H1 (cell line): Measurements from ENCODE around the gene COL28A1. TPM values are rescaled to one million over a fixed set of nuclear protein-coding genes. Genes with fewer than 3 reads are reported as not detected.

Experiments
- CTCF ChIA-PET: fragments of 300-600 bp; sonication (Branson Sonifier 250); formaldehyde crosslinking; loops from one replicate; lab custom pipeline; 2021; ENCODE audit not compliant: partially characterized antibody; lab: Charles Lee
- POLR2A ChIA-PET: fragments of 300-600 bp; sonication (Branson Sonifier 250); formaldehyde crosslinking; loops from one replicate; lab custom pipeline; 2021; ENCODE audit warnings: inconsistent platforms; ENCODE audit not compliant: partially characterized antibody; lab: Charles Lee
- DNase-seq, 2 experiments: peaks; one replicate each; pipeline versions ENCODE4 v3.0.0 to v3.0.0-alpha.2; 2010 to 2022; ENCODE audit warnings: low spot score in 2 of 2, low read depth in 1 of 2, mixed read lengths in 1 of 2
- FAIRE-seq: peaks from 2 replicates; lab custom pipeline; 2011; peaks lifted over from hg19 to GRCh38; lab: Jason Lieb, UNC
- H2AFZ ChIP-seq: 2 replicates; pipeline ENCODE4 v1.8.1; 2012; ENCODE audit warnings: low read length, inconsistent platforms
- H2AK5ac ChIP-seq: 2 replicates; pipeline ENCODE4 v1.6.1; 2013; ENCODE audit warnings: low read depth, low read length
- H2BK120ac ChIP-seq: replicated peaks from 2 replicates; pipeline ENCODE3; 2013; ENCODE audit warnings: low read depth, low read length, inconsistent platforms
- H2BK12ac ChIP-seq: 2 replicates; pipeline ENCODE4 v1.6.1; 2013; ENCODE audit warnings: low read depth, low read length
- H2BK15ac ChIP-seq: 2 replicates; pipeline ENCODE4 v1.6.1; 2013; ENCODE audit warnings: low read length
- H2BK20ac ChIP-seq: 2 replicates; pipeline ENCODE4 v1.6.1; 2013; ENCODE audit warnings: low read length
- H2BK5ac ChIP-seq: 2 replicates; pipeline ENCODE4 v1.6.1; 2013; ENCODE audit warnings: low read depth, low read length
- H3K14ac ChIP-seq: 2 replicates; pipeline ENCODE4 v1.6.1; 2013; ENCODE audit warnings: inconsistent platforms; ENCODE audit not compliant: insufficient read length
- H3K18ac ChIP-seq: 2 replicates; pipeline ENCODE4 v1.6.1; 2013; ENCODE audit warnings: low read length; ENCODE audit errors: extremely low read depth
- H3K23ac ChIP-seq: 2 replicates; pipeline ENCODE4 v1.6.1; 2013; ENCODE audit warnings: inconsistent platforms; ENCODE audit not compliant: insufficient read length
- H3K23me2 ChIP-seq: 2 replicates; pipeline ENCODE4 v1.6.1; 2013; ENCODE audit warnings: low read depth, low read length
- H3K27ac ChIP-seq: 2 replicates; pipeline ENCODE4 v1.6.1; 2011; ENCODE audit warnings: low read depth, low read length, inconsistent platforms
- H3K27me3 ChIP-seq, 4 experiments: replicated peaks in 1 of 4; 1 replicate in 1 of 4; 2 replicates in 3 of 4; pipeline versions ENCODE4 v1.6.1 to v1.8.1; 2011 to 2013; ENCODE audit warnings: low read length in 3 of 4, mild to moderate bottlenecking in 3 of 4, inconsistent platforms in 2 of 4, mixed read lengths in 2 of 4, moderate library complexity in 1 of 4; ENCODE audit not compliant: control insufficient read depth in 3 of 4, insufficient read depth in 3 of 4; ENCODE audit errors: extremely low read depth in 1 of 4
- H3K36me3 ChIP-seq, 4 experiments: 2 replicates each; pipeline versions ENCODE4 v1.6.1 to v1.8.1; 2011 to 2013; ENCODE audit warnings: mild to moderate bottlenecking in 4 of 4, low read length in 3 of 4, moderate library complexity in 2 of 4, control low read depth in 1 of 4, inconsistent platforms in 1 of 4; ENCODE audit not compliant: insufficient read depth in 4 of 4, control insufficient read depth in 2 of 4
- H3K4ac ChIP-seq: replicated peaks from 2 replicates; pipeline ENCODE3; 2013; ENCODE audit warnings: low read length, low read depth, mixed read lengths, inconsistent platforms; ENCODE audit not compliant: insufficient read length
- H3K4me1 ChIP-seq, 4 experiments: replicated peaks in 1 of 4; 1 replicate in 1 of 4; 2 replicates in 3 of 4; pipeline versions ENCODE4 v1.6.1 to v1.8.1; 2011 to 2013; ENCODE audit warnings: low read length in 3 of 4, inconsistent platforms in 2 of 4, mixed read lengths in 1 of 4; ENCODE audit not compliant: insufficient read depth in 4 of 4, control insufficient read depth in 3 of 4
- H3K4me2 ChIP-seq, 2 experiments: 2 replicates each; pipeline versions ENCODE4 v1.6.1 to v1.8.1; 2011 to 2013; ENCODE audit warnings: low read depth in 2 of 2, low read length in 2 of 2, control low read depth in 1 of 2, inconsistent platforms in 1 of 2, mild to moderate bottlenecking in 1 of 2; ENCODE audit not compliant: insufficient read depth in 1 of 2
- H3K4me3 ChIP-seq, 4 experiments: fragments of 200-600, 300-600 bp in 1 of 4; sonication (generic), shearing (Covaris generic), sonication (Bioruptor Twin) in 1 of 4; 2 replicates each; pipeline versions ENCODE4 v1.5.1 to v1.8.1; 2011 to 2016; ENCODE audit warnings: low read length in 4 of 4, low read depth in 3 of 4, control low read depth in 2 of 4, inconsistent platforms in 2 of 4, mild to moderate bottlenecking in 2 of 4, mixed read lengths in 1 of 4, moderate library complexity in 1 of 4; ENCODE audit not compliant: insufficient read depth in 2 of 4; ENCODE audit errors: extremely low read depth in 1 of 4
- H3K56ac ChIP-seq: replicated peaks from 2 replicates; pipeline ENCODE3; 2013; ENCODE audit warnings: low read depth, mild to moderate bottlenecking, mixed read lengths, low read length, inconsistent platforms; ENCODE audit not compliant: insufficient read length
- H3K79me1 ChIP-seq: 2 replicates; pipeline ENCODE4 v1.6.1; 2013; ENCODE audit warnings: low read depth, low read length, control low read depth
- H3K79me2 ChIP-seq, 2 experiments: 2 replicates each; pipeline versions ENCODE4 v1.6.1 to v1.8.1; 2012 to 2013; ENCODE audit warnings: low read length in 2 of 2, mild to moderate bottlenecking in 2 of 2, inconsistent platforms in 1 of 2; ENCODE audit not compliant: insufficient read depth in 2 of 2, control insufficient read depth in 1 of 2
- H3K9ac ChIP-seq, 4 experiments: replicated peaks in 1 of 4; 1 replicate in 1 of 4; 2 replicates in 3 of 4; pipeline versions ENCODE4 v1.6.1 to v1.8.1; 2011 to 2013; ENCODE audit warnings: low read depth in 3 of 4, low read length in 3 of 4, control low read depth in 2 of 4, mild to moderate bottlenecking in 2 of 4, moderate library complexity in 2 of 4, inconsistent platforms in 1 of 4; ENCODE audit errors: extremely low read depth in 1 of 4
- H3K9me3 ChIP-seq, 2 experiments: 2 replicates each; pipeline versions ENCODE4 v1.6.1 to v1.8.1; 2012 to 2013; ENCODE audit warnings: mild to moderate bottlenecking in 2 of 2, moderate library complexity in 2 of 2, control low read depth in 1 of 2, inconsistent platforms in 1 of 2, low read depth in 1 of 2, low read length in 1 of 2, mixed read lengths in 1 of 2; ENCODE audit not compliant: insufficient read depth in 2 of 2
- H4K20me1 ChIP-seq, 2 experiments: replicated peaks in 1 of 2; 2 replicates each; pipeline versions ENCODE3 to v1.8.1; 2011 to 2013; ENCODE audit warnings: inconsistent platforms in 2 of 2, low read length in 2 of 2, mild to moderate bottlenecking in 1 of 2; ENCODE audit not compliant: insufficient read depth in 2 of 2, control insufficient read depth in 1 of 2
- H4K5ac ChIP-seq: 2 replicates; pipeline ENCODE4 v1.6.1; 2013; ENCODE audit warnings: low read length, low read depth, mixed read lengths, inconsistent platforms; ENCODE audit not compliant: insufficient read length
- H4K8ac ChIP-seq: 2 replicates; pipeline ENCODE4 v1.8.0; 2013; ENCODE audit warnings: mild to moderate bottlenecking, moderate library complexity, low read length, inconsistent platforms; ENCODE audit not compliant: insufficient read depth; ENCODE audit errors: extremely low read depth
- H4K91ac ChIP-seq: replicated peaks from 2 replicates; pipeline ENCODE3; 2013; ENCODE audit warnings: low read length, mixed read lengths, inconsistent platforms; ENCODE audit not compliant: insufficient read length
- BCL11A ChIP-seq, 2 experiments: IDR thresholded peaks; one replicate each; pipeline ENCODE4 v1.6.1; 2011; ENCODE audit warnings: low read depth in 2 of 2, low read length in 2 of 2, mild to moderate bottlenecking in 2 of 2
- CBX5 ChIP-seq: fragments of 300-800, 300-1000 bp; sonication (generic); IDR thresholded peaks from 2 replicates; pipeline ENCODE4 v1.7.1; 2016; ENCODE audit warnings: antibody characterized with exemption, low read length, low read depth
- RFX5 ChIP-seq: IDR thresholded peaks from 2 replicates; pipeline ENCODE4 v1.6.1; 2011; ENCODE audit warnings: low read depth, low read length, improper control_type of control experiment, borderline replicate concordance
- WGBS, 2 experiments: shearing (Covaris generic) in 1 of 2; methylation state at CpG; one replicate each; pipeline versions ENCODE4 v1.1.6 to v1.1.7; 2013 to 2015; ENCODE audit warnings: low lambda C conversion rate in 2 of 2, mixed read lengths in 2 of 2, inconsistent platforms in 1 of 2, low coverage in 1 of 2, missing lambda C conversion rate in 1 of 2; ENCODE audit not compliant: insufficient replicate concordance in 2 of 2, insufficient coverage in 1 of 2, insufficient read length in 1 of 2; ENCODE audit errors: extremely low coverage in 1 of 2, missing lambda C conversion rate in 1 of 2; 5-methylcytosine and 5-hydroxymethylcytosine counted together
- polyA plus RNA-seq, 7 experiments: library from polyadenylated mRNA; depleted of rRNA in 3 of 7; stranded (reverse) in 5 of 7; unstranded in 2 of 7; fragments of >200 nt in 5 of 7; fragments of 200-250 nt in 2 of 7; gene quantifications; 1 replicate in 5 of 7; 2 replicates in 1 of 7; 4 replicates in 1 of 7; pipeline versions ENCODE4 v1.2.1 to v1.2.3, GENCODE V29; 2011 to 2013; ENCODE audit warnings: missing spikeins in 2 of 7, mixed read lengths in 2 of 7
- total RNA-seq: library from RNA; stranded (reverse); fragmentation: NEBNext Ultra II Directional; extraction: Animal tissue kit (Norgen Biotek cat#: 25700); gene quantifications from 2 replicates; pipeline ENCODE4 v1.2.1, GENCODE V29; 2021

The COL28A1 gene
- total and polyA plus RNA-seq, 2 of the 8 experiments (the other 6 are each of a cell fraction or from before 2014, with no cell fraction given), result 0.22 to 0.38 TPM

GRCh38 chr7:7309203-7309602 is 226.5 kb downstream of the COL28A1 start:
- no peaks in the 10 kb centered on the region for H3K4me1 ChIP-seq
- no peak for FAIRE-seq
- H3K79me2 ChIP-seq, result no peaks in the 10 kb centered on the region
- H2BK20ac ChIP-seq, result no peak overlapping the region
- no peak overlapping the region for H3K18ac ChIP-seq
- CTCF ChIA-PET, result no interaction called here
- H2BK12ac ChIP-seq, result no peak overlapping the region
- no peak overlapping the region for H2AK5ac ChIP-seq
- H2BK15ac ChIP-seq, result no peak overlapping the region
- no peak overlapping the region for H3K9ac ChIP-seq
- no peak overlapping the region for H4K91ac ChIP-seq
- H3K4me2 ChIP-seq, result no peak overlapping the region
- no peak overlapping the region for H3K4me3 ChIP-seq
- H3K27me3 ChIP-seq, result no peaks in the 10 kb centered on the region
- H3K14ac ChIP-seq, result no peak overlapping the region
- H2BK5ac ChIP-seq, result no peak overlapping the region
- H2AFZ ChIP-seq, result no peak overlapping the region
- no peak for DNase-seq
- H2BK120ac ChIP-seq, result no peak overlapping the region
- no peak overlapping the region for H3K27ac ChIP-seq
- H3K36me3 ChIP-seq, result no peaks in the 10 kb centered on the region
- no peak overlapping the region for H4K5ac ChIP-seq
- no peak overlapping the region for H3K23ac ChIP-seq
- H3K23me2 ChIP-seq, result no peaks in the 10 kb centered on the region; the same call in 1 of the 2 replicates
- H3K56ac ChIP-seq, result no peak overlapping the region
- no peaks in the 10 kb centered on the region for H3K79me1 ChIP-seq
- POLR2A ChIA-PET, result no interaction called here
- no peaks in the 10 kb centered on the region for H3K9me3 ChIP-seq
- 88% methylated on average over 1 of the region's 1 CpG; no CpG with 5 or more reads in 1 of the 2 experiments for WGBS, 2 experiments
- H4K20me1 ChIP-seq, result no peaks in the 10 kb centered on the region
- H3K4ac ChIP-seq, result no peak overlapping the region
- no peak overlapping the region for H4K8ac ChIP-seq
- TF ChIP-seq BCL11A (IDR thresholded peaks at IDR 0.05; ENCODE audit: low read depth in 2 of 2, low read length in 2 of 2), result no peak
- no peak for TF ChIP-seq CBX5
- TF ChIP-seq RFX5, result no peak
